ENCODE measurements around the gene DCXR.

Gene DCXR

DNA sequence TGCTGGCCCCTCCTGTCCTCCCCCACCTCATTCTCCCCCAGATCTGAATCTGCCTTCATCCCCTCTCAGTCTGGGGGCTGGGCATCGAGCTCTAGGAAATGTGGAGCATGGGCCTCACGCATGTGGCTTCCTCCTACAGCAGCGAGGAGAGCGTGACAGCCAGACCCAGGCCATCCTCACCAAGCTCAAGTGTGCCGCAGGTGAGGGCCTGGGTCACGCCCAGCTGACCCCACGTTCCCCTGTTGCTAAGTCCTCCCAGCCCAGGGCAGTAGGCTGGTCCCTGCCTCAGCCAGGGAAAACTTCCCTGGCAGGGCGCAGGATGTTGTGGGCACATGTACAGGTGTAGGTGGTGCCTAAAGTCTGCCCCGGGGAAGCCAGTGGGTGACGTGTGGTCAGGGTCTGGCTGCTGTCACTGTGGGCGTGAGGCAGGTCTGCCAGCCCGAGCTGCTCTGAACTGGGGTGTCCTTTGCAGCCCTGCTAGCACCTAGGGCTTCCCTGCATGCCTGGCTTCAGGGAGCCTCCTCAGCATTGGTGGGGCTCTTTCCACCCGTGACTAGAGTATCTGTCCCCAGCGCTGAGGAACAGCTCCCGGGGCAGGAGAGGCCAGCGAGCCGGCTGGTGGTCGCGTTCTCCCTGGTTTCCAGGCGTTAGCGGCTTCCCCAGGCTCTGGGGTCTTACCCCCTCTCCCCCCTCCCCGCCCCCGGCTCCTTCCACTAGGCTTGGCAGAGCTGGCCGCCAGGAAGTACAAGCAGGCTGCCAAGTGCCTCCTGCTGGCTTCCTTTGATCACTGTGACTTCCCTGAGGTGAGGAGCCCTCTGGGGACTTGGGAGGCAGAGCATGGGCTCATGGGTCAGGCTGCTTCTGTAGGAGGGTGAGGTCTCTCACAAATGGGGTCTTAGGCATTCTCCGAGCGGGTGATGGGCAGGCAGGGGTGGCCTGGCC, 17.8 kb upstream of the DCXR start:
- DNase-seq (ENCODE audit: low read depth, low spot score) = no peak

DNA sequence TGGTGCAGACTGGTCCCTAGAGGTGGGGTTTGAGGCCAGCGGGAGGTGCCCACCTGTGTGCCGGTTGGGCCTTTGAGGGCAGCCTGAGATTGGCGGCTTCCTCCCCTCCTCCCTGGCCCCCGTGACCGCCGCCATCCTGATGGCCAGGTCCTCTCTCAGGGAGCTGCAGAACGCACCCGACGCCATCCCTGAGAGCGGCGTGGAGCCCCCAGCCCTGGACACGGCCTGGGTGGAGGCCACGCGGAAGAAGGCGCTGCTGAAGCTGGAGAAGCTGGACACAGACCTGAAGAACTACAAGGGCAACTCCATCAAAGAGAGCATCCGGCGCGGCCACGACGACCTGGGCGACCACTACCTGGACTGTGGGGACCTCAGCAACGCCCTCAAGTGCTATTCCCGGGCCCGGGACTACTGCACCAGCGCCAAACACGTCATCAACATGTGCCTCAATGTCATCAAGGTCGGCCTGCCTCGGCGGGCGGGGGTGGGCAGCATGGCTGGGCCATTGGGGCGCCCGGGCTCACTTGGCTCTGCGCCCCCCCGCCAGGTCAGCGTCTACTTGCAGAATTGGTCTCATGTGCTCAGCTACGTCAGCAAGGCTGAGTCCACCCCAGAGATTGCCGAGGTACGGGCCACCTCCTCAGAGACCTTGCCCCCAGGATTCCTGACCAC, 17.0 kb upstream of the DCXR start:
- no peak for DNase-seq (ENCODE audit: low read depth, low spot score)

DNA sequence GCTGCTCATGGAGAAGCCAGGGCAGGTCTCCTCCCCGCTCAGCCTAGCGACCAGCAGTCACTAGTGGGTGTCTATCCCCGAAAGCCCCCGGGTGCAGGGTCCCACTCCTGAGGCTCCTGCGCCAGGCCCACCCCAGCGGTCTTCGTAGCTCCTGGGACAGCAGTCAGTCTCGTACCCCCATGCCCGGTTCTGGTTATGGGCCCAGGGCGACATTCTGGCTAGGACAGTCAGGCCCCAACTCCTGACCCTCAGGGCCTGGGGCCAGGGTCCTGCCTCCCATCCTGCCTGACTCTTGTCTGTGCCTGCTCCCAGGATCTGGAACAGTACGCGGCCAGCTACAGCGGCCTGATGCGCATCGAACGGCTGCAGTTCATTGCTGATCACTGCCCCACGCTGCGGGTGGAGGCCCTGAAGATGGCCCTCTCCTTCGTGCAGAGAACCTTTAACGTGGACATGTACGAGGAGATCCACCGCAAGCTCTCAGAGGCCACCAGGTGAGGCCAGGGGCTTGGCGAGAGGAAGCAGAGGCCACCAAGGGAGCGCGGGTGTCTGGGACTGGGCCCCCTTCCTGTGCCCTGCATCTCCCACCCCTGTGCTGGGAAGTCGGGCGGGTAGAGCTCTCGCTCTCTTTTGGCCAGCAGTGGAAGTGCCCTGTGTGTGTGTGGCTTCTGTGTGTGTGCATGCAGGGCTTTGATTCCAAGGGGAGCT, 16.2 kb upstream of the DCXR start:
- no peak for DNase-seq (ENCODE audit: low read depth, low spot score)

DNA sequence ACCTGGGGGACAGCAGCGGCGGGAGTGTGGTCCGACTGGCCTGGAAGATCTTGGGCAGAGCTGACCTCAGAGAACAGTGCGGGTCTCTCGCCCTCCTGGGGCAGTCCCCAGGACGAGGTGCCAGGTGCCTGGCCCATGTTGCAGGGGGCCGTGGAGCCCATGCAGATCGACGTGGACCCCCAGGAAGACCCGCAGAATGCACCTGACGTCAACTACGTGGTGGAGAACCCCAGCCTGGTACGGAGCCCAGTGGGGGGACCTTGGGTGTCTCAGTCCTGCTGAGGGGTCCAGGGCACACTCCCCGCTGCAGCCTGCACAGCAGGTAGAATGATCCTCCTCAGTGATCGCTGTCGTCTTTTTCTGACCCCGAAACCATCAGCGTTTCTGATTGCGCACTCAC, 15.6 kb upstream of the DCXR start:
- no peak for DNase-seq (ENCODE audit: low read depth, low spot score)

DNA sequence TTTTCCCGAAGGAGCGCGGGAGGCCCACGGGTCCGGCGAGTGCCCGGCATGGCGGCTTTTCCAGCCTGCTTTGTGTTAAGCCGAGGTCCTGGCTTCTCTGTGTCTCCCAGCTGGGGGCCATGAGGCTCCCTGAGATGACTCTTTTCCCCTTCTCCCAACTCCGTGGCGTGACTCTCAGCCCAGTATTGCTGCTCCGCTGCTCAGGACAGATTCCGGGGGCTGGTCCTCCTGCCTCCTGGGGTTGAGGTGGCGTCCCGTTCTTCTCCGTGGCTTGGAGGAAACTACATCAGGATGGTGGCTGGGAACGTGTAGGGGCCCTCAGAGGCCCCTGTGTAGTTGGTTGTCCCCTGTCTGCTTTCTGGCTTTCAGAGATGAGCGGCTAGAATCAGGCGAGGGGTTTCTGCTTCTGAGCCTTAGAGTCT, 15.2 kb upstream of the DCXR start:
- DNase-seq (ENCODE audit: low read depth, low spot score) = no peak

DNA sequence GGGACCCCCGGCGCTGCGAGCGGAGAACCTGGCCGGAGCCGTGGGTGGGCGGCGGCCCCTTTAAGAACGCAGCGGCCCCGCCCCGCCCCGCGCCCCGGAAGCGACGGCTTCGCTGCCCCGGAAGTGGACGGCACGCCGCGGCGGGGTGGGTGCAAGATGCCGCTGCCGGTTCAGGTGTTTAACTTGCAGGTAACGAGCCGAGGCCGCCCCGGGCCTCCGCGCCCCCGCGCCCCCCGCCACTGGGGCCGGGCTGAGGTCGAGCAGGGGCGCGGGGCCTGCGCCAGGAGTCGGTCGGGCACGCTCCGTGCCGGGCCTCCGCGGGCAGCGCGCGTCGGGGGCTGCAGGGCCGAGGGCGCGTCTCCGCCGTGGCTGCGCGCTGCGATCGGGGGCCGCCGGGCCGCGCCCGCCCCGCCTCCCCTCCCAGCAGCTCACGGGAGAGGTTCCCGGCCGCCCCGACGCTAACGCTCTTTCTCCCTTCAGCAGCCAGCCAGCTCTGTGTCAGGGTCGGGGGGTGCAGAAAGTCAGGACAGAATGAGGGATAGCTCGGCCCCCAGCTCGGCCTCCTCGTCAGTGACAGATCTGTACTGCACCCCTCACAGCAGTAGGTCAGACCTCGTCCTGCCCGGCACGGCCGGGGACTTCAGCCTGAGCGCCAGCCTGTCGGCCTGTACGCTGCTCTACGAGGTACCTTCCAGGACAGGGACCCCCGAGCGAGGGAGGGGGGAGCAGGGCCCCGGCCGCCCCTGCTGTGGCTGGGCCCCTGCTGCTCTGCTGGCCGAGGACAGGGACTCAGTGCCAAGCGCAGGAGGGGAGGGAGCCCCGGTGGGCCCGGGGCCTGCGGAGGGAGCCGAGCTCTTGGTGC, 14.5 kb upstream of the DCXR start, which contains the start of the genes GPS1 and RFNG:
GPS1 (plus strand) TSS at position 123 of the 862 bp plus-strand sequence; CDS start at position 157, 34 bp downstream.
RFNG (minus strand) TSS at position 36 of the 862 bp plus-strand sequence. CDS start 45 bp downstream, outside the sequence.
- DNase-seq (ENCODE audit: low read depth, low spot score) = no peak

DNA sequence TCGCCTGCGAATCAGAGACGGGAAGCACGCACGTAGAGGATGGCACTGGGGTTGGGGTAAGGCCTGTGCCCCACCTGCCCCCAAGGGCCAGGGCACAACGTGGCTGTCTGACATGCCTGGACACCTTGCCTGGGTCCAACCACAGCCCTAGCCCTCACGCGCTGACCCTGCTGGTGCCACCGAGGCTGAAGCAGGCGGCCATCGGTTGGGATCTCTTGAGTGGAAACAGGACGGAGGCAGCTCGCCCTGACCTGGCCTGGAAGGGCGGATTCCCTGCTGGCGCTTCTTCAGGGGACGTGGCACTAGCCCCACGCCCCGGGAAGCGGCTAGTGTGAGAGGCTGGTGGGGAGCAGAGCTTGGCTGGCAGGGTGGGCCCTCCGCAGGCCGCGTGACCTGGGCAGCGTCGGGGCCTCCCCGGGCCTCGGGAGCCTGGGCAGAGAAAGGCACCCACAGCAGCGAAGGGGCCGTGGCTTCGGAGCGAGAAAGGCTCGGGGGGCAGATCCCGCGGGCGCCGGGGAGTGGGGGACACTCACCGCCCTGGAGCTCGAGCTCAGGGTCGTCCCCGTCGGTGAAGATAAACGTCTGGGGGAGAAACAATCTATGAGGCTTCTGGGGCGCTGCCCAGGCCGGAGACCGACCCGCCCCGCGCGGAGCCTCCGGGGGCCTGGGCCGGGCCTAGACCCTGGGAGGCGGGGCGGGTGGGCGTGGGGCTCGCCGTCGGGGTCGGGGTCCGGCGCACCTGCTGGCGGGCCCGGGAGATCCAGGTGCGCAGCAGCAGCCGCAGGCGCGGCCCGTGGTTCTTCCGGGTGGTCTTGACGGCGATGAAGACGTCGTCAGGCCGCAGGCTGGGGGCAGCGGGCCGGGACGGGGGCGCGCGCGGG, 13.5 kb upstream of the DCXR start:
- DNase-seq (ENCODE audit: low read depth, low spot score) = no peak

DNA sequence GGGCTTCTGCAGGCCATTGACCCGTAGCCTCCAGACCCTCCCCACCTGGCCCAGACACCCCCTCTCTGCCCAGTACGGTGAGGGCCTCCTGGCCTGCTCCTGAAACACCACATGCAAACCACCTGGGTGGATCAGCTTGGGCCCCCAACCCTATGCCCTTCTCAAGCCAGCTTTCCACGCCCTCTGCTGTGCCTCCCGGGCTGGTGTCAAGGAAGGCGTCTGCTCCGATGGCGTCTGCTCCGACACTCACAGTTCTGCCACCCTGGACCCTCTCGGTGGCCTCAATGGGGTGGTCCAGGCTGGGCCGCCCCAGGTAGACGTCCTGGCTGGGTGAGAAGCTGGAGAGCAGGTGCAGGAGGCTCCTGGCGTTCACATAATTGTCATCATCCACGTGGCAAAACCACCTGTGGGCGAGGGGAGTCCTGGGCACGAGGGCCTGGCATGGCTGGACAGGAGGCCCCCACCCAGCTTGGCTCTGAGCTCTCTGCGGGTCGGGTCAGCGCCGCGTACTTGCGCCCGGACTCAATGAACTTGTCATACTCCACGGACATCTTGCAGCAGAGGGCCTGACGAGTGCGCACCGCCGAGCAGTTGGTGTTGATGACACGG, 12.8 kb upstream of the DCXR start:
- DNase-seq (ENCODE audit: low read depth, low spot score) = no peak

DNA sequence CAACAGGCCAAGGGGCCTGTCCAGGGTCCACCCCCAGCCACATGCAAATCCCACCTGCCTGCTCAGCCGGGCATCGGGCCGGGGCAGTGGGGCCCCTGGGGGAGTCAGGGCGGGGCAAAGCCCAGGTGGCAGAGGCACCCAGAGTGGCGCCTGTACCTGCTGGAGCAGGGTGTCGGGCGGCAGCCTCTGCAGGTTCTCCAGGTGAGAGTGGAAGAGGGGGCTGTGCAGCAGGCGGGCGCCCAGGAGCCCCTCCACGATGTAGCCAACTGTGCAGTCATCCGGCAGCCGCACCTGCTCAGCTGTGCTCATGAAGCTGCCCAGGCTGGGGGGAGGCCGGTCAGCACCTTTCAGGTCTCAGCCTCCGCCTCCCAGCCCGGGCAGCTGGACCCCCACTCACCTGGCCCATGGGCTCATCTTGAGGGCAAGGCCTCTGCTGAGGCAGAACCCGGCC, 12.0 kb upstream of the DCXR start:
- DNase-seq (ENCODE audit: low read depth, low spot score) = no peak

DNA sequence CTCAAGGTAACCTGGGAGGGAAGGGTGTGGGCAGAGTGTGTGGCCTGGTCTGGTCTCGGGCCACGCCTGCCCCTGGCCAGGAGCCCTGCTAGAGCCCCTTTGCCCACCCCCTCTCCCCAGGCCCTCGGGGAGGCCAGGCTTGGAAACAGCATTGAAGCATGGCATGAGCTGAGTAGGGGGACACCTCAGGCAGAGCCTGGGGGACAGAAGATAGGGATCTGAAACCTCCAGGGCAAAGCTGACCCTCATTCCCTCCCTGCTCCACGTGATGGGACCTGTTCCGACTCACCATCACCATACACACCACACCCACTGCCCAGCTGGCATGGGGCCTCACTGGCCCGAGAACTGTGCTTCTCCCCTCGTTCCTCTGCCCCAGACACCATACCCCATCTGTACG, 11.6 kb upstream of the DCXR start:
- no peak for DNase-seq (ENCODE audit: low read depth, low spot score)

DNA sequence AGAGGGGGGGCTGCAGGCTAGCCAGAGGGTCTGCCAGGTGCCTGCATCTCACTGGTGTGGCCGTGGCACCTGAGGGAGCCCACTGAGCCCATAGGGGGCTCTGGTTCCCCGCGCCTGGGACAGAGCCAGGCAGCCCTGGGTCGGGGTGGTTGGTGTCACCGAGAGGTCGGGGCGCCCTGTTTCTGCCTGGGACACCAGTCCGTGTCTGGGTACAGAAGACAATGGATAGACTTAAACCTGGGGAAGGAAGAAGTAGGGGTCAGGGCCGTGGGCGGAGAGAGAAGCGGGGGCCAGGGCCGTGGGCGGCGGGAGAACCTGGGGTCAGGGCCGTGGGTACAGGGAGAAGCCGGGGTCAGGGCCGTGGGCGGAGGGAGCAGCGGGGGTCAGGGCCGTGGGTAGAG, 11.1 kb upstream of the DCXR start:
- DNase-seq (ENCODE audit: low read depth, low spot score) = no peak

DNA sequence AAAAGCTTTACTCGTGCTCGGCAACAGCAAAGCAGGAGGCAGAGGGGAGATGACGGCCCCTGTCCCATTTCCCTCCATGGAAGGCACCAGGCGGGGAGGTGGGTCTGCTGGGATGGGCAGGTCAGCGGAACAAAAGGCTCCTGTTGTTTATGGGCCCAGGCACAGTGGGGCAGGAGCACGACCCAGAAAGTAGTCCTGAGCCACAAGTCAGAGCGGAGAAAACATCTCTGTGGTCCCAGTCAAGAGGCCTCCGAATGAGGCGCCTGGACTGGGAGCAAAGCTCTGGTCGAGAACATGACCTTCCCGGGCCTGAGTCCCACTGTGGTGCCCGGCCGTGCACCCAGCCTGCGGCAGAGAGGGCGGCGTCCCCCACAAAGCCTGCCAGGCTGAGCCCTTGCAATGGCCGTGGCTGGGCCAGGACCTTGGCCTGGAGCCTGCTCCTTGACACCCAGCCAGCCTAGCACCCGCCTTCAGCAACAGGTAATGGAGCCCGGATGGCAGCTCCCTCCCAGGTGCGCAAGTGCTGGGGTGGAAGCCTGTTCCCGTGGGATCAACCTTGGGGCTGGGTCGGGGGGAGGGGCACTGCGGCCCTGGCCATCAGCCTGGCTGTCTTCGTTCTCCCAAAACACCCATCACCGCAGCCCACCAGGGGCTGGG, 10.5 kb upstream of the DCXR start:
- DNase-seq (ENCODE audit: low read depth, low spot score) = no peak

DNA sequence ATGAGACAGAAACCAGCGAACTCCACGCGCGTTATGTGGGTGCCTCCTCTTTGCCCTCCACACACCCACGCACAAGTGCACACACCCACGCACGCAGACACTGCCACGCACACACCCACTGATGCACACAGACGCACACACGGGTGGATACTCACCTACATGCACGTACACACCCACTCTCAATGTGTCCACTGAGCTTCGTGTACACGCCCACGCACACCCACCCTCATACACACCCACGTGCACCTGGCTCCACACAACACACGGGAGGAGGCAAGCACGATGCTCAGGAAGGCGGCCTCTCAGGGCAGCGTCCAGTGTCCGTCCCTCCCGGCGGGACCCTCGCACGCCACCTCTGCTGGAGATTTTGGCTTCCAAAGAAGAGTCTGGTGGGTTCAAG, 9.9 kb upstream of the DCXR start:
- DNase-seq (ENCODE audit: low read depth, low spot score) = no peak

DNA sequence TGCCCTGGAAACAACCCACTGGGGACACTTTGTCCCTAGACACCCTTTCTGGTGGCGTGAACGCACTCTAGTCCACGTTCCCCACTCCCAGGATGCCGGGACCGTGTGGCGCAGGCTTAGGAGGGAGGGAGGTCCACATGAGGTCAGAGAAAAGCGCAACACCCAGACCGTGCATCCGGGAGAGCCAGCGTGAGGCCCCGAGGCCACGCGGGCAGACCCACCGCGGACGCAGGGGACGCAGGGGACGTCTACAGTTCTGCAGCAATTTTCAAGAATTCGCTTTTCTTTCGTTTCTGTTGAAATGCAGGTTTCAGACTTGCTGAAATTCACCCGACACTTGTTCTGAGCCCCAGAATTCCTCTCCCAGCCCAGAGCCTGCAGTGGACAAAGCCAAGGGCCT, 9.4 kb upstream of the DCXR start:
- DNase-seq (ENCODE audit: low read depth, low spot score) = no peak

DNA sequence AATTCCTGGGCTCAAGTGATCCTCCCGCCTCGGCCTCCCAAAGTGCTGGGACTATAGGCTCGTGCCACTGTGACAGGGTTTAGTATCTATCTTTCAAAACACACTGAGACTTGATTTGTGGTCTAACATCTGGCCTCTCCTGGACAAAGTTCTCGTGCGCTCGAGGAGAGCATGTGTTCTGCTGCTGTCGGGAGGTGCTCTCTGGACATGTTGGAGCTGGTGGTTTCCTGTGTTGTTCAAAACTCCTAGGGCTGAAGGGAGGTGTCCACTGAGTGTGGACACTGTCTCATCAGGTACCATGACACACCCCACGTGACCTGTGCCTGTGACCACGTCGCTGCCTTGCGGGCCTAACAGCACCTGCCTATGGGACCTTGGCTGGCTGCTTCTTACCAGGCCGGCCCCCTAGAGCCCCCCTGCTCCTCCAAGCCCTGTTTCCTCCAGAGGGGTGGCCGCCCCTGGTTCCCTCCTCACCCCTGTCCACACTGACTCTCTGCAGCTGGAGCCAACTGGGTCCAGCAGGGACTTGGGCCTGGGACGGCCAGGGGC, 8.5 kb upstream of the DCXR start:
- DNase-seq (ENCODE audit: low read depth, low spot score) = no peak

DNA sequence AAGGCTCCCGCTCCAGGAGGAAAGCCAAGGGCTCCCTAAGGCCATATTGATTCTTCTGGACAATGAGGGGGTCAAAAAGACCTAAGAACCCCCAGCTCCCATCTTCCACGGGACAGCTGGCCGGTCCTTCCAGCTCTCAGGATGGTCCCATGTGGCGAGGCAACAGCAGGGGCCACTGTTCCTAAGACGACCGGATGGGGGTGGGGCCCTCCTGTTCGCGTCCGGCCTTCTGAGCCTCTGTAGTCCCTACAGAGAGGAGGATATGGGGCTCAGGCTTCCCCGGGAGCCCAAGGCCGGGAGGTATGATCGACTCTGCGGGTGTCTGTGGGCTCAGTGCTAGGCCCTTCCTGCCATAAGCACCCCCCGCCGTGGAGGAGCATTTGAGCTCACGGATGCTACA, 6.0 kb upstream of the DCXR start:
- no peak for DNase-seq (ENCODE audit: low read depth, low spot score)

DNA sequence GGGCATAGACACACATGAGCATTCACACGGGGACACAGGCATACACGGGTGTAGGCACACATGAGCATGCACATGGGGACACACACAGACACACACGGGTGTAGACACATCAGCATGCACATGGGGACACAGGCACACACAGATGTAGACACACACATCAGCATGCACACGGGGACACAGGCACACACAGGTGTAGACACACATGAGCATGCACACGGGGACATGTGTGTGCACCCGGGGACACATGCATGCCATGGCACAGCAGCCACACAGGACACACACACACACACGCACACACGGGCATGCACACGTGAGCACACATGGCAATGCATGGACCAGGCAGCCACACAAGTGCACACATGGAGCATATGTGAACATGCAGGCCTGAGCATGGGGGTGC, 5.2 kb upstream of the DCXR start:
- DNase-seq (ENCODE audit: low read depth, low spot score) = no peak

DNA sequence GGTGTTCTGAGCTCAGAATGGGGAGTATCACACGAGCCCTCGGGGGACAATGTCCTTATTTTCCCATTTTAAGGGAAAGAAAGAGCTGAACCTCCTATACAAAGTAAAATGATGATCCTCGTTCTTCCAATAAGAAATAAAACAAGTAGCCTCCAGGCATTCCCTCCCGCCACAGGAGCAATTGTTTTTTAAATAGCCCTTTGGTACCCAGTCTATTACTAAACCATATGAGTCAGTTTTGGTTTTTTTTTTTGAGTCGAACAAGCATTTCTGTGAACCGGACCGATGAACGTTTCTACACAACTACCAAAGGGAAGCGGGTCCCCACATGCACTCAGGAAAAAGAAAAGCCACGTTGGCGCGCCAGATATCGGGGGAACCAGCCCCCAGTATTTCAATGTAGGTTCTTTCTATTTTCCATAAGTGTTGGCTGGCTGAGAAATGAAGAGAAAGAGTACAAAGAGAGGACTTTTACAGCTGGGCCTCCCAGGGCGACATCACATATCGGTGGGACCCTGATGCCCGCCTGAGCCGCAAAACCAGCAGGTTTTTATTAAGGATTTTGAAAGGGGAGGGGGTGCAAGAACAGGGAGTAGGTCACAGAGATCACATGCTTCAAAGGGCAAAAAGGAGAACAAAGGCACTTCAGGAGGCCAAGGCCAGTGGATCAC, 3.8 kb upstream of the DCXR start:
- DNase-seq (ENCODE audit: low read depth, low spot score) = no peak

Data from ELF-1 (cell line).